IMR-90 (cell line): ENCODE data around the gene JMJD6. TPM values are rescaled to one million over a fixed set of nuclear protein-coding genes. Genes with fewer than 3 reads are reported as not detected.

Experiments used
- ATAC-seq: fragments of 200-7000 bp; cut with Tn5 transposase; 2 replicates; pipeline ENCODE4 v1.9.1; 2020; ENCODE audit warnings: low read depth, mild to moderate bottlenecking, moderate library complexity
- BruUV-seq: library from RNA; stranded (reverse); fragments of 400-500 nt; replicated peaks from 2 replicates; lab custom pipeline; 2021; lab: Mats Ljungman, UMichigan
- CTCF ChIA-PET: fragments of 300-600 bp; formaldehyde crosslinking; extraction: SDS; loops from one replicate; lab custom pipeline; 2021; ENCODE audit warnings: antibody characterized with exemption; lab: Yijun Ruan, JAX
- POLR2A ChIA-PET: fragments of 300-600 bp; sonication (Branson Sonifier 250); formaldehyde crosslinking; loops from one replicate; lab custom pipeline; 2022; ENCODE audit warnings: antibody characterized with exemption; ENCODE audit not compliant: unreplicated experiment; lab: Charles Lee
- DNase-seq: peaks from one replicate; pipeline ENCODE4 v3.0.0; 2013
- H2AFZ ChIP-seq: replicated peaks from 2 replicates; pipeline ENCODE3; 2013; ENCODE audit warnings: low read length, mild to moderate bottlenecking; ENCODE audit not compliant: poor library complexity
- H2AK5ac ChIP-seq: 2 replicates; pipeline ENCODE4 v1.6.1; 2013; ENCODE audit warnings: low read depth, low read length, inconsistent platforms
- H2AK9ac ChIP-seq: replicated peaks from 2 replicates; pipeline ENCODE3; 2013; ENCODE audit warnings: mild to moderate bottlenecking, low read depth, low read length, moderate library complexity; ENCODE audit not compliant: poor library complexity
- H2BK120ac ChIP-seq: 2 replicates; pipeline ENCODE4 v1.6.1; 2013; ENCODE audit warnings: low read depth, low read length, inconsistent platforms
- H2BK15ac ChIP-seq: 3 replicates; pipeline ENCODE4 v1.6.1; 2013; ENCODE audit warnings: low read depth, low read length, inconsistent platforms
- H2BK20ac ChIP-seq: 2 replicates; pipeline ENCODE4 v1.6.1; 2013; ENCODE audit warnings: low read depth, mild to moderate bottlenecking, inconsistent platforms, low read length, moderate library complexity
- H2BK5ac ChIP-seq: 2 replicates; pipeline ENCODE4 v1.6.1; 2013; ENCODE audit warnings: mild to moderate bottlenecking, low read depth, low read length, inconsistent platforms; ENCODE audit not compliant: poor library complexity, severe bottlenecking
- H3K14ac ChIP-seq: replicated peaks from 2 replicates; pipeline ENCODE4 v1.6.1; 2013; ENCODE audit warnings: low read depth, low read length, inconsistent platforms
- H3K18ac ChIP-seq: 2 replicates; pipeline ENCODE4 v1.6.1; 2013; ENCODE audit warnings: low read depth, low read length, control low read depth
- H3K23ac ChIP-seq: 2 replicates; pipeline ENCODE4 v1.6.1; 2013; ENCODE audit warnings: low read depth, low read length, inconsistent platforms
- H3K27ac ChIP-seq: 2 replicates; pipeline ENCODE4 v1.5.1; 2013; ENCODE audit warnings: mild to moderate bottlenecking, control low read depth, low read length; ENCODE audit not compliant: insufficient read depth
- H3K27me3 ChIP-seq: 2 replicates; pipeline ENCODE4 v1.6.1; 2013; ENCODE audit warnings: low read length; ENCODE audit not compliant: control insufficient read depth, insufficient read depth
- H3K36me3 ChIP-seq: 2 replicates; pipeline ENCODE4 v1.6.1; 2013; ENCODE audit warnings: low read length, mixed read lengths; ENCODE audit not compliant: control insufficient read depth, insufficient read depth
- H3K4ac ChIP-seq: 2 replicates; pipeline ENCODE4 v1.6.1; 2013; ENCODE audit warnings: low read depth, low read length, inconsistent platforms
- H3K4me1 ChIP-seq: 2 replicates; pipeline ENCODE4 v1.6.1; 2013; ENCODE audit warnings: low read length, mixed read lengths; ENCODE audit not compliant: control insufficient read depth, insufficient read depth
- H3K4me2 ChIP-seq: 2 replicates; pipeline ENCODE4 v1.6.1; 2013; ENCODE audit warnings: low read depth, mild to moderate bottlenecking, control low read depth, low read length, moderate library complexity
- H3K4me3 ChIP-seq: 2 replicates; pipeline ENCODE4 v1.5.1; 2013; ENCODE audit warnings: low read depth, mild to moderate bottlenecking, control low read depth, low read length, moderate library complexity; ENCODE audit not compliant: insufficient read depth
- H3K56ac ChIP-seq: 2 replicates; pipeline ENCODE4 v1.6.1; 2013; ENCODE audit warnings: low read length, inconsistent platforms; ENCODE audit not compliant: insufficient read depth; ENCODE audit errors: extremely low read depth
- H3K79me1 ChIP-seq, 2 experiments: 2 replicates each; pipeline ENCODE4 v1.6.1; 2013; ENCODE audit warnings: low read length in 2 of 2, inconsistent platforms in 1 of 2, low read depth in 1 of 2
- H3K9ac ChIP-seq: 2 replicates; pipeline ENCODE4 v1.6.1; 2013; ENCODE audit warnings: low read depth, low read length, control low read depth
- H3K9me1 ChIP-seq: 2 replicates; pipeline ENCODE4 v1.6.1; 2013; ENCODE audit warnings: low read length, inconsistent platforms; ENCODE audit not compliant: insufficient read depth
- H3K9me3 ChIP-seq: 2 replicates; pipeline ENCODE4 v1.6.1; 2013; ENCODE audit warnings: low read length; ENCODE audit not compliant: control insufficient read depth, insufficient read depth
- H4K20me1 ChIP-seq: 2 replicates; pipeline ENCODE4 v1.6.1; 2013; ENCODE audit warnings: low read length, inconsistent platforms; ENCODE audit not compliant: insufficient read depth
- H4K5ac ChIP-seq: 2 replicates; pipeline ENCODE4 v1.6.1; 2013; ENCODE audit warnings: mild to moderate bottlenecking, low read depth, low read length, control low read depth
- H4K8ac ChIP-seq, 2 experiments: 2 replicates each; pipeline ENCODE4 v1.6.1; 2013; ENCODE audit warnings: low read depth in 2 of 2, low read length in 2 of 2, control low read depth in 1 of 2, inconsistent platforms in 1 of 2
- H4K91ac ChIP-seq: 2 replicates; pipeline ENCODE4 v1.6.1; 2013; ENCODE audit warnings: low read depth, low read length, inconsistent platforms; ENCODE audit not compliant: insufficient read depth
- BHLHE40 ChIP-seq: fragments of 150-350 bp; IDR thresholded peaks from 2 replicates; pipeline ENCODE4 v1.6.1; 2016; ENCODE audit warnings: mild to moderate bottlenecking, low read depth, low read length
- CEBPB ChIP-seq: IDR thresholded peaks from 2 replicates; pipeline ENCODE4 v1.6.1; 2012; ENCODE audit warnings: low read depth, low read length, improper control_type of control experiment
- CHD1 ChIP-seq: IDR thresholded peaks from 2 replicates; pipeline ENCODE4 v1.6.1; 2012; ENCODE audit warnings: low read depth, low read length, improper control_type of control experiment
- ELK1 ChIP-seq: fragments of 150-350 bp; IDR thresholded peaks from 2 replicates; pipeline ENCODE4 v1.6.1; 2016; ENCODE audit warnings: low read depth, mild to moderate bottlenecking, low read length, moderate library complexity, borderline replicate concordance
- FOS ChIP-seq: fragments of 150-350 bp; IDR thresholded peaks from 2 replicates; pipeline ENCODE4 v1.6.1; 2016; ENCODE audit warnings: low read depth, low read length
- MAZ ChIP-seq: IDR thresholded peaks from 2 replicates; pipeline ENCODE4 v1.6.1; 2012; ENCODE audit warnings: low read depth, mild to moderate bottlenecking, low read length, improper control_type of control experiment, moderate library complexity, borderline replicate concordance
- MXI1 ChIP-seq: IDR thresholded peaks from 2 replicates; pipeline ENCODE4 v1.6.1; 2012; ENCODE audit warnings: low read depth, mild to moderate bottlenecking, low read length, moderate library complexity, borderline replicate concordance
- NFE2L2 ChIP-seq: fragments of 150-350 bp; IDR thresholded peaks from 2 replicates; pipeline ENCODE4 v1.6.1; 2016; ENCODE audit warnings: low read depth, mild to moderate bottlenecking, low read length
- RCOR1 ChIP-seq: IDR thresholded peaks from 2 replicates; pipeline ENCODE4 v1.6.1; 2012; ENCODE audit warnings: mild to moderate bottlenecking, low read length, improper control_type of control experiment; ENCODE audit not compliant: insufficient replicate concordance
- RFX5 ChIP-seq: IDR thresholded peaks from 2 replicates; pipeline ENCODE4 v1.8.0; 2012; ENCODE audit warnings: low read depth, mild to moderate bottlenecking, low read length, moderate library complexity
- SMC3 ChIP-seq: fragments of 150-350 bp; IDR thresholded peaks from 2 replicates; pipeline ENCODE4 v1.6.1; 2016; ENCODE audit warnings: low read depth, mild to moderate bottlenecking, antibody characterized with exemption, low read length, moderate library complexity
- WGBS, 2 experiments: methylation state at CpG; one replicate each; pipeline versions ENCODE4 v1.1.5 to v1.1.7; 2013; ENCODE audit warnings: missing lambda C conversion rate in 2 of 2; ENCODE audit not compliant: insufficient read length in 1 of 2; ENCODE audit errors: extremely low coverage in 2 of 2; 5-methylcytosine and 5-hydroxymethylcytosine counted together
- dilution Hi-C: fragments of 300-500 bp; cut with HindIII; formaldehyde crosslinking; loops from one replicate; pipeline ENCODE4 v1.14.3; 2018; ENCODE audit warnings: low sequenced_read_pairs; ENCODE audit not compliant: unreplicated experiment
- in situ Hi-C: fragments of 300-500 bp; cut with MboI; formaldehyde crosslinking; loops from 3 replicates; pipeline ENCODE4 v1.14.3; 2019; ENCODE audit warnings: low sequenced_read_pairs, inconsistent platforms, mixed read lengths
- intact Hi-C: fragments of 100-400 bp; cut with micrococcal nuclease; formaldehyde crosslinking; loops from 2 replicates; pipeline ENCODE4 v1.10.0; 2022
- polyA plus RNA-seq, 3 experiments: library from polyadenylated mRNA; depleted of rRNA; stranded (reverse); fragments of >200 nt; gene quantifications; 2 replicates each; pipeline ENCODE4 v1.2.3, GENCODE V29; 2012; ENCODE audit warnings: low replicate concordance in 1 of 3
- total RNA-seq: library from RNA; depleted of rRNA; stranded (reverse); fragments of >200 nt; gene quantifications from 2 replicates; pipeline ENCODE4 v1.2.3, GENCODE V29; 2012
- TF ChIP-seq, protein P1 (sequence below): fragments of 150-350 bp; IDR thresholded peaks from 2 replicates; pipeline ENCODE4 v1.6.1; 2017; ENCODE audit warnings: mild to moderate bottlenecking, antibody characterized with exemption, low read length, low read depth

JMJD6 gene
- total and polyA plus RNA-seq, 2 of the 4 experiments (the other 2 are of a cell fraction), result 24.4 to 33.7 TPM

- peak overlapping the region; percentile 58 for H3K4me3 ChIP-seq
- peak overlapping the region; percentile 60; the same call in 1 of the 3 replicates for H2BK15ac ChIP-seq
- peak overlapping the region; percentile 90 for H3K27ac ChIP-seq
- peaks cover 27% of the 10 kb centered on the region for H3K4me1 ChIP-seq
- H2AK9ac ChIP-seq, result peak overlapping the region; percentile 99
- peak overlapping the region; percentile 81 for H2AK5ac ChIP-seq
- H3K9ac ChIP-seq, result peak overlapping the region; percentile 86
- peak overlapping the region; percentile 36; the same call in 1 of the 2 replicates for H2BK20ac ChIP-seq
- peaks cover 67% of the 10 kb centered on the region for H4K20me1 ChIP-seq
- H4K91ac ChIP-seq, result peak overlapping the region; percentile 98
- DNase-seq (peak; percentile 99), ATAC-seq (peak; percentile 74)
- no peaks in the 10 kb centered on the region for H3K9me3 ChIP-seq
- peak overlapping the region; percentile 96 for H3K56ac ChIP-seq
- peaks cover 17 to 82% of the 10 kb centered on the region in 2 experiments; a peak in 3 of 4 replicates for H3K79me1 ChIP-seq
- intact Hi-C loops (loop anchor here (1.0 kb wide), 2 partner anchors 21 to 186 kb away; no protein-coding TSS in a partner anchor), in situ Hi-C loops (no loop called here), dilution Hi-C loops (no loop called here)
- peak overlapping the region; percentile 73 for H3K18ac ChIP-seq
- ChIA-PET CTCF (no interaction called here), POLR2A (no interaction called here)
- WGBS, 2 experiments, result 18% methylated on average over 5 of the region's 29 CpGs; no CpG with 5 or more reads in 1 of the 2 experiments
- H3K4me2 ChIP-seq, result peak overlapping the region; percentile 87
- TSS peak; percentile 25 for BruUV-seq
- H3K4ac ChIP-seq, result peak overlapping the region; percentile 98
- peaks cover 16% of the 10 kb centered on the region for H3K36me3 ChIP-seq
- H3K14ac ChIP-seq, result peak overlapping the region; percentile 99
- peak overlapping the region; percentile 92 for H2BK5ac ChIP-seq
- H3K27me3 ChIP-seq, result no peaks in the 10 kb centered on the region
- peak overlapping the region; percentile 94 for H2BK120ac ChIP-seq
- peak overlapping the region; percentile 67 for H4K5ac ChIP-seq
- H3K23ac ChIP-seq, result peak overlapping the region; percentile 98
- peak overlapping the region; percentile 49 to 89 for H4K8ac ChIP-seq
- H2AFZ ChIP-seq, result peak overlapping the region; percentile 75
- H3K9me1 ChIP-seq, result peaks cover 21% of the 10 kb centered on the region
- TF ChIP-seq RCOR1 (peak; percentile 61), CEBPB (no peak), ELK1 (no peak), NFE2L2 (no peak; the same call in 1 of the 2 replicates), CHD1 (peak; percentile 90; the same call in 1 of the 2 replicates), RFX5 (no peak), MXI1 (peak; percentile 94), SMC3 (no peak), BHLHE40 (peak; percentile 72; the same call in 1 of the 2 replicates), MAZ (peak; percentile 80; the same call in 1 of the 2 replicates), FOS (peak; percentile 47)
- TF ChIP-seq, protein P1, sequence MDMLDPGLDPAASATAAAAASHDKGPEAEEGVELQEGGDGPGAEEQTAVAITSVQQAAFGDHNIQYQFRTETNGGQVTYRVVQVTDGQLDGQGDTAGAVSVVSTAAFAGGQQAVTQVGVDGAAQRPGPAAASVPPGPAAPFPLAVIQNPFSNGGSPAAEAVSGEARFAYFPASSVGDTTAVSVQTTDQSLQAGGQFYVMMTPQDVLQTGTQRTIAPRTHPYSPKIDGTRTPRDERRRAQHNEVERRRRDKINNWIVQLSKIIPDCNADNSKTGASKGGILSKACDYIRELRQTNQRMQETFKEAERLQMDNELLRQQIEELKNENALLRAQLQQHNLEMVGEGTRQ, result peak; percentile 58
Observed at GRCh38 chr17:76709077-76709950, 17.1 kb downstream of the JMJD6 start.
